Measurements from ENCODE around the gene NRDC.

NRDC gene

DNA sequence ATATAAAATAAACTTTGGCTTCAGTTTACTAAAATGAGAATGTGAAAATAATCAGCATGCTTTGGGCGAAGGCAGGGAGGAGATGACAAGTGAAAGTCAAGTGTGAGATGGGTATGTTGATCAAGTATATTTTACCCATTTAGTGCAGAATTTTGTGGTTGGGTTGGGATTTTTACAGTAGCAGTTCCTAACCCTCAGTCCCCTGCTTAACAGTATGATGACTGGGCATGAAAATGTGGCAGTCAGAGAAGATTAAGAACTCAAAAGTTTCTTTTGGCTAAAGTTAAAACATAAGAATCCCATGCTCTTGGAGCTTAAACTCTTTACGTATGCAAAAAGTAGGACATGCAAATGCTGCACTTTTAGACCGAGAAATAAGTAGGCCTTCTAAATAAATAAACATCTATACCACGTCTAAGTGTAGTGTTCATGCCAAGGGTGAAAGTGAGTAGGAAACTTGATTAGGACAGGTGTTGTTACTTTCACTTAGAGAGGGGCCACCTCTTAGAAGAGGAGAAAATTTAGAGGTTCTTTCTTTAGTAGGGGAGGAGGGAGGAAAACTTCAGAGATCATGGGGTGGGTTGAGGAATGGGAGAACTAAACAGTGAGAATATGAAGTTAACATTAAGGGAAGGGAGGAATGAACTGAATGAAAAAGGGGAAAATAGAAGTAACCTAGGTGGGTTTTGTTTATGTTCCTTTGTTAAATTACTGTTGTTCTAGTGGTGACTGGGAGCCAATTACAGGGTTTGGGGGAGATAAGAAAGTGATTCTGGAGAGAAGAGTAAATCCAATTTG is 133.8 kb downstream of the NRDC start:
- no peak for ATAC-seq
- no peak for DNase-seq (ENCODE audit: low spot score in 2 of 2)

DNA sequence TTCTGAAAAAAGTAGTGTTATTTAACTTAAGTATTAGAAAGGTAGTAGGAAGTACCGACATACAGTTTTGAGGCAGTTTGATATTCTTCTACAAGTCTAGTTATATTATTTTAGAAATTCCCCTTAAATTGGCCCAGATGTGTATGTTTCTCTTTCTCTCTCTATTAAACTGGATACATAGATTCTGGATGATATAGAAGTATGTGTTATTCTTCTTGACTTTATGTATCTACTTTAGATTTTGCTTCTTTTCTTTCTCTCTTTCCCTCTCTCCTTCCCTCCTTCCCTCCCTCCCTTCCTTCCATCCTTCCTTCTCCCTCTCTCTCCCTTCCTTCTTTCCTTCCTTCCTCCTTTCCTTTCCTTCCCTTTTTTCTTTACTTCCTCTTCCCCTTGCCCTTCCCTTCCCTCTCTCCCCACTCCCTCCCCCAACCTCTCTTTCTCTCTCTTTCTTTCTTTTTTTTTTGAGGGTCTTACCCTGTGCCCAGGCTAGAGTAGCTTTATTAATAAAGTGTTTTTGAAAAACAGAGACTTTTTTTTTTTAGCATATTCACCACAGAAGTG is 137.3 kb downstream of the NRDC start:
- no peak for ATAC-seq

More for the DNA sequence above, 133.8 kb downstream of the NRDC start:
- H3K9me3 Mint-ChIP-seq = no peaks in the 10 kb centered on the region
- H3K4me1 Mint-ChIP-seq = peaks cover 25% of the 10 kb centered on the region
- peaks cover 32% of the 10 kb centered on the region for H3K36me3 Mint-ChIP-seq
- H3K27ac Mint-ChIP-seq = no peak overlapping the region
- H3K4me3 Mint-ChIP-seq = no peak overlapping the region

DNA sequence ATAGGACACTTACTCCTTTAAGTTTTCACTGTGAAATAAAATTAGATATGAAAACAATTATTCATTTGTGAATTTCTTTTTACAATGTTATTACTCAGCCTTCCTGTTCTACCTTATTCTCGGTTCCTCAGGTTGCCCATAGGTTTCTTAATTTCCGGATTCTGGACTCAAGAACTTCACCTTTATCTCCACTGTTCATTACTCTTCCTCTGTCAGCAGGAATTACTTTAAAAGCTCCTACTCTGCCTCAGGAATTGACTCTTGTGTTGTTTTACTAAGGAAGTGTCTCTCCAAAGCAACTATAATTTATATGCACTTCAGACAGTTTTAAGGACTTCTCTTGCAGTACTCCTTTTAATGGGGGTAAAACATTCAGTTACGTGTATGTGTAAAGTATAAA is 137.9 kb downstream of the NRDC start:
- no peaks in the 10 kb centered on the region for H3K36me3 Mint-ChIP-seq
- no peaks in the 10 kb centered on the region for H3K9me3 Mint-ChIP-seq
- no peak overlapping the region for H3K4me3 Mint-ChIP-seq
- no peak overlapping the region for H3K27ac Mint-ChIP-seq
- DNase-seq (ENCODE audit: low spot score in 2 of 2) (no peak), ATAC-seq (peak; percentile 50)
- H3K4me1 Mint-ChIP-seq = peaks cover 45% of the 10 kb centered on the region

More for the DNA sequence above, 137.3 kb downstream of the NRDC start:
- Mint-ChIP-seq H3K9me3 (no peaks in the 10 kb centered on the region), H3K27ac (no peak overlapping the region), H3K4me3 (no peak overlapping the region), H3K36me3 (peaks cover 3% of the 10 kb centered on the region), H3K4me1 (peaks cover 44% of the 10 kb centered on the region)
- DNase-seq (ENCODE audit: low spot score in 2 of 2) = no peak
